Cardiac fibroblast (primary cell): ENCODE results near the gene CSF1R.

ENCODE experiments used
- DNase-seq, 2 donors: peaks; one replicate each; pipeline versions ENCODE4 v3.0.0 to v3.0.0-alpha.2; 2010; ENCODE audit warnings: low read depth in 2 of 2
- H3K4me3 ChIP-seq, 2 donors: replicated peaks in 1 of 2; 1 replicate in 1 of 2; 2 replicates in 1 of 2; pipeline ENCODE4 v1.5.1; 2011; ENCODE audit warnings: low read depth in 2 of 2, low read length in 2 of 2, mild to moderate bottlenecking in 2 of 2, moderate library complexity in 1 of 2
- CTCF ChIP-seq: IDR thresholded peaks from one replicate; pipeline ENCODE4 v1.5.1; 2011; ENCODE audit warnings: low read depth, mild to moderate bottlenecking, low read length, inconsistent platforms

The CSF1R gene

GRCh38 chr5:150020249-150020648 lies 66.1 kb downstream of the CSF1R start:
- no peak for TF ChIP-seq CTCF
- no peak for DNase-seq
- no peak overlapping the region for H3K4me3 ChIP-seq

DNA sequence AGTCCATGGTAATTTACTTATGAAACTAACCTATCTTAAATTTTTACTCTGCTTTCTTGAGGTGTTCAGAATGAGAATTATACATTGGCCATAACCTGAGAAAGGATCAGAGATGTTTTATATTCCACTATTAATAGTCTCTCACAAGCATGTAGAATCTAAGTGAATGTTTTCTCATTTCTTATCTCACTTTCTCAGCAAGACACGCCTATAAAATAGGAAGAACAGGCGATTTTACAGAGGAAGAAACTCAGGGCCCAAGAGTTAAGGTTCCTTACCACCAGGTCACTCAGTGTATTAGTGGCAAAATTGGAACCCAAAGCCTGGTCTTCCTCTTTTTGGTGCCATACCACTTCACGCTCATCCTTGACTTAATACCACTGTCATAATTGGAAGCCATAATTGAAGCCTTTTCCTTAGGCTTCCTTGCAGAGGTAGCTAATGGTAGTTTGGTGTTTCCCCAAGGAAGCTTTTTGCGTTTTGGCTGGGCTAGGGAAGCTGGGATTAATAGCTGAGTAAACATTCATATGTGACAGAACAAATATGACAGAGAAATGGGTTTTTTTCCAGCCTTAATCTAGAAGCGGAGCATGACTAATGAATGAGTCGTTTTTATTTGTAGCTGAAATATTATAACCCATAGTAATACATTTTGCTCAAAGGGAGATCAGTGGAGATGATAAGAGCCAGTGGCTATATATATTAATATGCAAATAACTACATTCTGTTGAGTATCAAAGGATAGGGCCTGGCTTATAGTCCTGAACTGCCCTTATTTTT lies 68.9 kb downstream of the CSF1R start:
- H3K4me3 ChIP-seq: no peak overlapping the region
- DNase-seq: peak in 1 of 2 donors; percentile 73
- no peak for TF ChIP-seq CTCF

GRCh38 chr5:150016537-150016936 lies 69.8 kb downstream of the CSF1R start:
- no peak overlapping the region for H3K4me3 ChIP-seq
- TF ChIP-seq CTCF: no peak
- no peak for DNase-seq

DNA sequence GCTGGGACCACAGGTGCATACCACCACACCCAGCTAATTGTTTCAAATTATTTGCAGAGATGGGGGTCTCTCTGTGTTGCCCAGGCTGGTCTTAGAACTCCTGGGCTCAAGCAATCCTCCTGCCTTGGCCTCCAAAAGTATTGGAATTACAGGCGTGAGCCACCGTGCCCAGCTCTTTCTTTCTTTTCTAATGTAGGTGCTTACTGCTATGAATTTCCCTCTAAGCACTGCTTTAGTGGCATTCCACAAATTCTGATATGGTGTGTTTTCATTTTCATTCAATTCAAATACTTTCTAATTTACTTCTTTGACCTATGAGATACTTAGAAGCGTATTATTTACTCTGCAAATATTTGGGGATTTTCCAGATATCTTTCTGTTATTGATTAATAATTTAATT lies 70.9 kb downstream of the CSF1R start:
- DNase-seq: no peak
- TF ChIP-seq CTCF: no peak

GRCh38 chr5:150014456-150014855 lies 71.9 kb downstream of the CSF1R start:
- DNase-seq: no peak
- H3K4me3 ChIP-seq: no peak overlapping the region
- no peak for TF ChIP-seq CTCF

More for the DNA sequence above, 70.9 kb downstream of the CSF1R start:
- H3K4me3 ChIP-seq: no peak overlapping the region

DNA sequence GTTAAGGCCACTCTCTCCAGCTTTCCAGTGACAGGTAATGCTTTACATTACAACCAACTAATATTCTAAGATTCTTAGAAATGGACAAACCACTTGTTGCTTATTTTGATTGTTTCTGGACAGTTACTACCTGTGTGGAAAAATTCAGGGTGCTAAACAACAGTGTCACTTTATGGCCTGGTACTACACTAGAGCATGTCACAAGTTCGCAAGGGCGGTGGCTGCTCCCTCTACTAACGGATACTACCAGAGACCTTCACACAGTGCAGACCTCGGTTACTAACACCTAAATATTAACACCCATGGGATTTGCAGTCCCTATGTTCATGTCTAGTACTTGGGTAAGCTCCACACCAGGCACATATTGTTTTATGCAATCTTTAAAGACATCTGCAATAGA lies 72.4 kb downstream of the CSF1R start:
- DNase-seq: no peak
- H3K4me3 ChIP-seq: no peak overlapping the region
- no peak for TF ChIP-seq CTCF
